NCI-H446 (cell line): ENCODE data around the gene OARD1.
"Not testable (repeated sequence)": the region's sequence is repeated elsewhere in the genome, so short reads cannot be mapped to it uniquely, and the experiment has no call there.

Experiments used
- DNase-seq, 2 experiments: peaks; one replicate each; lab custom pipeline; 2025; lab: John Stamatoyannopoulos, UW

Gene OARD1

GRCh38 chr6:41071923-41072835 is at the start of gene OARD1:
Gene OARD1 (minus strand): TSS chr6:41072356. CDS start chr6:41071634, 722 bp downstream.
- DNase-seq = peak; percentile 99 to 100

GRCh38 chr6:41120058-41120457 is 47.9 kb upstream of the OARD1 start:
- DNase-seq = no peak

DNA sequence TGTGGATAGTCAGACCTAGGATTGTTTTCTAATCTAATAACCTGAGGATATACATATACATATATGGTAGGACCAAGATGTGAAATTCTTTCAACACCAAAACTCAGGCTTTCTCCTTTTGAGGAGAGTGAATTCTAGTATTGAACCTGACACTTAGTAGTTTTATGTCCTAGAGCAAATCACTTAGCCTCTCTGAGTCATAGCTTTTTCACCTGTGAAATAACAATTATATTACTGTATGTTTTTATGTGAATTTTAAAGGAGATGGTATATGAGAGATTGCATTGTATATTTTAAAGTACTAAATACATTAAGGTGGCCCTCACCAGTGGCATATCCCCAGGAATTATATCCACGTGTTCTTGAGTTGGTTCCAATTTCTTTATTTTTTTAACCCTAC is 47.4 kb upstream of the OARD1 start:
- no peak for DNase-seq

DNA sequence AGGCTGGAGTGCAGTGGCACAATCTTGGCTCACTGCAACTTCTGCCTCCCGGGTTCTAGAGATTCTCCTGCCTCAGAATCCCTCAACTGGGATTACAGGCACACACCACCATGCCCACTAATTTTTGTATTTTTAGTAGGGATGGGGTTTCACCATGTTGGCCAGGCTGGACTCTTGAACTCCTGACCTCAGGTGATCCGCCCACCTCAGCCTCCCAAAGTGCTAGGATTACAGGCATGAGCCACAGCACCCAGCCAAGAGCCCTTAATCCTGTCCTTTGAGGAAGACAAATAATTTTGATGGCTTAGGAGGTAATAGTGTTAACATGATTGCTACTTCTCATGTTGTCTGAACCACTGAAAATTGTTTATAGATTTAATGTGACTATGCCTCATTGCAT is 42.9 kb upstream of the OARD1 start:
- DNase-seq = not testable (repeated sequence)

DNA sequence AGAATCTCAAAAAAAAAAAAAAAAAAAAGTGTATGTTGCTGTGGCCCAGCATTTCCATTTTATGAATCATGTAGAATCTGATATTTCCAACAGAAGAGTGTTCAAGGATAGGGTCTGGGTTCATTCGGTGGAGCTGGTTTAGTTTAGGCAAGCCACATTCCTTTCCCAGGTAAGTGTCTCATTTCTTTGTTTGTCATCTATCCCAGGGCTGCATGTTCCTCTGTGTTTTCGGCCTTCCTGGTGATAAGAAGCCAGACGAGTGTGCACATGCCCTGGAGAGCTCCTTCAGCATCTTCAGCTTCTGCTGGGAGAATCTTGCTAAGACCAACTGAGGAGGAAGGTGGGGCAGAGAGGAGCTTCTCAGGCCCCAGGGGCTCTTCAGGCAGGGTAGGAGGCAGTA is 38.9 kb upstream of the OARD1 start:
- DNase-seq = no peak

DNA sequence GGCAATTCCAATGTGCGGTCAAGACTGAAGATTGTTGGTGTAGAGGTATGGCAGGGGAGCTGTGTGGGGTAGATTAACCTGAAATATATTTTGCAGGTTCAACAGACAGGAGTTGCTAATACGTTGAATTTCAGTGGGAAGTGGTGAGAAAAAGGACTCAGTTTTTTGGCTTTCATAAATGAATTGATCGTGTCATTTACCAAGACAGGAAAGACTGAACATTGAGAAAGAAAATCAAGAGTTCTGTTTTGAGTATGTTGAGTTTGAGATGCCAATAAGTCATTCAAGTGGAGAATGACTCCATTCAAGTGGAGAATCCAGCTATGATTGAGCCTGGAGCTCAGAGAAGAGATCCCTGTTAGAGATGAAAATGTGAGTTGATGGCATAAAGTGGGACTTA is 31.7 kb upstream of the OARD1 start:
- no peak for DNase-seq

DNA sequence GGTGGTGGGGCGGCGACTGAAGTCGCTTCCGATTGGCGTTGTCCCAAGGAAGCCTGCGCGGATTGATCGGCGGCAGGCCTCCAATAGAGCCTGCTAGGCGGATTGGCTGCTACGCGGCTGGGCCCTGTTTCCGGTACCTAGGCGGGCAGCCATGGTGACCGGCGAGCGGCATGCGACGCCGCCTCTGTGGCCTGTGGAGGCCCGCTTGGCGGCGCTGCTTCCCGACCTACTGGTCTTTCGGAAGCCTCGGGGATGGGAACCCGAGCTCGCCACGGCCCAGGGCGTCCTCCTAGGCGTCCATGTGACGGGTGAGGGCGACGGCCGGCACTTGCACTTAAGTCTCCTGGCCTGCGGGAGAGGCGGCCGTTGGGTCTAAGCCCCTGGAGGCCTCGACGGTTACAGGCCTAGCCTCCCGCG is 28.7 kb upstream of the OARD1 start:
- DNase-seq = no peak

GRCh38 chr6:41098366-41098765 is 26.2 kb upstream of the OARD1 start:
- no peak for DNase-seq

GRCh38 chr6:41097467-41098090 is 25.4 kb upstream of the OARD1 start:
- peak in 1 of 2 experiments; percentile 40 for DNase-seq

DNA sequence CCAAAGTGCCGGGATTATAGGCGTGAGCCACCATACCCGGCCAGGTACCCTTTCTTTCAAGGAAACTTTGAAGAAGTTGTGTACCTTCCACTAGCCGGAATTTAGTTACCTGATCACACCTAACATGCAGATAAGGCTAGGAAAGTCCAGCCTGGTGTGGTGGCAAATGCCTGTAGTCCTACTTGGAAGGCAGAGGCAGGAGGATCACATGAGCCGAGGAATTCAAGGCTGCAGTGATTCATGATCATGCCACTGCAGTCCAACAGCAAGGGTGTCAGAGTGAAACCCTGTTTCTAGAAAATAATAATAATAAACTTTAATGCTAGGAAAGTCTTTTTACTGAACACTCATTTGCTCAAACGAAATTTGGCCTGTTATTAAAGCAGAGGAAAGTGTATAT is 21.6 kb upstream of the OARD1 start:
- DNase-seq = no peak

- peak in 1 of 2 experiments; percentile 16 for DNase-seq
Observed at GRCh38 chr6:41092421-41093140, 20.4 kb upstream of the OARD1 start.

DNA sequence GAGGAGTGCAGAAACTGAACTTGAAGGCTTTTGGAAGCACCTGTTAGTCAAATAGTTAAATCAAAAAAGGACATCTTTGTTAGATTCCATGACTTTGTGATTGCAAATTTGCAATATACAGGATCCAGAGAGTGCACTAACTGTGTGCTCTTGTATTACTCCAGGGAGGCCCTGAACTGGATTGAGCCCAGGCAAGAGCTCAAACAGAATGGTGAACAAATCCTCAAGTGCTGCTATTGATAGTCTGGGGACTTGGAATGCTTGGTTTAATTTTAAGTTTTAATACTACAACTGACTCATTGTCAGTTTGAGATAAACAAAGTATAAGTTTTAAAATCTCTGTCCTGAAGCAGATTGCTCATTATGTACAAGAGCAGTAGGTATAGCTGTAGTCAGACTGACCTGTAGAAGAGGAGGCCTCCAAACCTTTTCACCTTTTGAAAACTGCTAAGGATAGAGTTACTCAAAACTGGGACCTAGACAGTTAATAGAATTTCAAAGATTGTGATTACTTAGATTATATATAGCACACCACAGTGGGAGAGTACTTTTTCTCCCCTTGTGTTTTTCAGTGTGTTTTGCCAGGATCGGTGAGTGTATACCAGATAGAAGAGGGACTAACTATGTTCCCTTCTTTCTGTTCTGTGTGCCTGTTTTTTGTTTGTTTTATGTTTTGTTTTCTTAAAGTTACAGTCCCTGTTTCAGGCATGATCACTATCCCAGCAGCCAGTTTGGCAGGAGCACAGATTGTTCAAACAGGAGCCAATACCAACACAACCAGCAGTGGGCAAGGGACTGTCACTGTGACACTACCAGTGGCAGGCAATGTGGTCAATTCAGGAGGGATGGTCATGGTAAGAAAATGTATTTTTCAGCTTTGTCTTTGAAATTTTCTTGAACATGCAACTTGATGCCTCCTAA is 18.9 kb upstream of the OARD1 start:
- no peak for DNase-seq

DNA sequence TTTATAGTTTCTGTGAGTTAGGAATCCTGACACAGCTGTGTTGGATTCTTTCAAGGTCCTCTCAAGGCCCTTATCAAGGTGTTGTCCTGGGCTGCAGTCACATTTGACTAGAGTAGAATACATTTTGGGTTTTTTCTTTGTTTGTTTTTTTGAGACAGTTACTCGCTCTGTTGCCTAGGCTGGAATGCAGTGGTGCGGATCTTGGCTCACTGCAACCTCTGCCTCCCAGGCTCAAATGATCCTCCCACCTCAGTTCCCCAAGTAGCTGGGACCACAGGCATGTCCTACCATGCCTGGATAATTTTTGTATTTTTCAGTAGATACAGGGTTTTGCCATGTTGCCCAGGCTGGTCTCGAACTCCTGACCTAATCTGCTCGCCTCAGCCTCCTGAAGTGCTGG is 16.3 kb upstream of the OARD1 start:
- DNase-seq = no peak

- no peak for DNase-seq
Observed at GRCh38 chr6:41085182-41085581, 13.0 kb upstream of the OARD1 start.

DNA sequence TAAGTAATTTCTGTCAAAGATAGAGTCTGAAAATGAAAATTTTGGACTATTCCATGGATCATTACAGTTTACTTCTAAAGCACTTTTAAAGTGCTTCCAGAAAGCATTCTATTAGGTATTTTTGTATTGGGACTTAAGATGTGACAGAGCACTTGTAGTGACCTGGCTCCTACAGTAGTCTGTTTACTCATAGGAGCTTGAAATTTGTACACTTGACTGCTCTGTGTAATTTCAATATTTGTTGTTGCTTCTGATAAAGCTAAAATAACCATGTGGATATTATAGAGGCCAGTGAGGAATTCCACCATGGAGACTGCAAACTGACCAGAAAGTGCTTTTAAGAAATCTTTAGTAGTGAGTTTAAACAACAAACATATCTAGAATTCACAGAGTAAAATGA is 10.9 kb upstream of the OARD1 start:
- no peak for DNase-seq

- DNase-seq = no peak
Observed at GRCh38 chr6:41080621-41081020, 8.5 kb upstream of the OARD1 start.

- no peak for DNase-seq
Observed at GRCh38 chr6:41079080-41079479, 6.9 kb upstream of the OARD1 start.

GRCh38 chr6:41078101-41078500 is 5.9 kb upstream of the OARD1 start:
- DNase-seq = no peak

- DNase-seq = no peak
Observed at GRCh38 chr6:41077536-41077935, 5.4 kb upstream of the OARD1 start.

- DNase-seq = no peak
Observed at GRCh38 chr6:41075651-41076626, 3.8 kb upstream of the OARD1 start.
